ENCODE measurements around the gene OR2T11.
"Not testable (repeated sequence)": the region's sequence is repeated elsewhere in the genome, so short reads cannot be mapped to it uniquely, and the experiment has no call there.

DNA sequence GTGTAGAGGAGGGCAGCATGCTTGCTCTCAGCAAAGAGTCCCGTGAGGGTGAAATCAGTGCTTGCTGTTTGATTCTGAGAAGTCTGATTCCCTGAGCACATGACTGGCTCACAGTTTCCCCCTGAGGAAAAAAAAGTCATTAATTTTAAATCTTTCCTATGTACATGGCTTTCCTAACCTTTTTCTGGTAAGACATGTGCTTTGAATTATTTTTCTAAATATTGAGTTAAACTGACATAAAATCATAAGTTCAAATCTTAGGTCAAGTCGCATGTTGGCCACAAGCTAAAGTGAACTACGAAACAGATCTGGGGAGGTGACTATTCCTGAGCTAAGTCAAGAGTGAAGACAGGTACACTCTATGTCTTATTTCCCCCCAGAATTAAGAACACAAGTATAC lies 60.2 kb downstream of the OR2T11 start, which contains the start of gene OR2T34:
- TF ChIP-seq, protein P1, sequence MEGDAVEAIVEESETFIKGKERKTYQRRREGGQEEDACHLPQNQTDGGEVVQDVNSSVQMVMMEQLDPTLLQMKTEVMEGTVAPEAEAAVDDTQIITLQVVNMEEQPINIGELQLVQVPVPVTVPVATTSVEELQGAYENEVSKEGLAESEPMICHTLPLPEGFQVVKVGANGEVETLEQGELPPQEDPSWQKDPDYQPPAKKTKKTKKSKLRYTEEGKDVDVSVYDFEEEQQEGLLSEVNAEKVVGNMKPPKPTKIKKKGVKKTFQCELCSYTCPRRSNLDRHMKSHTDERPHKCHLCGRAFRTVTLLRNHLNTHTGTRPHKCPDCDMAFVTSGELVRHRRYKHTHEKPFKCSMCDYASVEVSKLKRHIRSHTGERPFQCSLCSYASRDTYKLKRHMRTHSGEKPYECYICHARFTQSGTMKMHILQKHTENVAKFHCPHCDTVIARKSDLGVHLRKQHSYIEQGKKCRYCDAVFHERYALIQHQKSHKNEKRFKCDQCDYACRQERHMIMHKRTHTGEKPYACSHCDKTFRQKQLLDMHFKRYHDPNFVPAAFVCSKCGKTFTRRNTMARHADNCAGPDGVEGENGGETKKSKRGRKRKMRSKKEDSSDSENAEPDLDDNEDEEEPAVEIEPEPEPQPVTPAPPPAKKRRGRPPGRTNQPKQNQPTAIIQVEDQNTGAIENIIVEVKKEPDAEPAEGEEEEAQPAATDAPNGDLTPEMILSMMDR (IDR thresholded peaks at IDR 0.05): not testable (repeated sequence)
- TF ChIP-seq POLR2A (IDR thresholded peaks at IDR 0.05): not testable (repeated sequence)
